HUES48 (cell line): ENCODE measurements around the gene RAB40B.

Source experiments
- H3K27ac ChIP-seq: one replicate; pipeline ENCODE4 v1.7.0; 2013; ENCODE audit warnings: low read depth, low read length, inconsistent platforms
- H3K27me3 ChIP-seq: 2 replicates; pipeline ENCODE4 v1.6.1; 2013; ENCODE audit warnings: mild to moderate bottlenecking, low read length; ENCODE audit not compliant: control insufficient read depth, insufficient read depth
- H3K36me3 ChIP-seq: 2 replicates; pipeline ENCODE4 v1.6.1; 2013; ENCODE audit warnings: low read length; ENCODE audit not compliant: control insufficient read depth, insufficient read depth
- H3K4me1 ChIP-seq: 2 replicates; pipeline ENCODE4 v1.6.1; 2013; ENCODE audit warnings: mild to moderate bottlenecking, low read length; ENCODE audit not compliant: control insufficient read depth, insufficient read depth
- H3K4me3 ChIP-seq: 2 replicates; pipeline ENCODE4 v1.5.1; 2013; ENCODE audit warnings: mild to moderate bottlenecking, low read depth, low read length
- H3K9ac ChIP-seq: 2 replicates; pipeline ENCODE4 v1.6.1; 2013; ENCODE audit warnings: mild to moderate bottlenecking, low read depth, low read length, moderate library complexity
- H3K9me3 ChIP-seq: 2 replicates; pipeline ENCODE4 v1.6.1; 2013; ENCODE audit warnings: low read length; ENCODE audit not compliant: control insufficient read depth, insufficient read depth

The RAB40B gene

DNA sequence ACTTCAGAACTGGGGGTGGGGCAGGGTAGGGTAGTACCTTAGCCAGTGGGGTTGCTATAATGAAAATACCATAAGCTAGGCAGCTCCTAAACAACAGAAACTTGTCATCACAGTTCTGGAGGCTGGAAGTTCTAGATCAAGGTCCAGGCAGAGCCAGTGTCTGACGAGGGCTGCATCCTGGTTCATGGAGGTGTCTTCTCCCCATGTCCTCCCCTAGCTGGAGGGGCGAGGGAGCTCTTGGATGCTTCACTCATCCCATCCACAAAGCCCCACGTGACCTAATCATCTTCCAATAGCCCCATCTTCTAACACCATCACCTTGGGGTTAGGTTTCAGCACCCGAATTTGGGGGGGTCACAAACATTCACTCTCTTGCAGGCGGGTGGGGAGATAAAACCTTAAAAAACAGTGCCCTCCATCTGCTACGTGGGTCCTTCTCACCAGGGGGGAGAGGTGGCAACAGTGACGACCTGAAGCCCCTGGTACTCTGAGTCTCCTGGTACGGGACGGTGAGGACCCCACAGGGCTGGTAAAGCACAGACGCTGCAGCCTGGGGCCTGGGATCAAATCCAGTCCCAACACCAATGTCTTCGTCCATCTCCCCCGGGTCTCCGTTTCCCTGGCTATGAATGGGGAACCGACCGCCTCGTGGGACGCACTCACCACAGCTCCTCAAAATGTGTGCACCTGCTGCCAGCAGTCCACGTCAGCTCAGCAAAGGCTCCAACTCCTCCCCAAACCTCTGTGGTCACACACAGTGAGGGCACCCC lies 22.8 kb downstream of the RAB40B start:
- no peaks in the 10 kb centered on the region for H3K36me3 ChIP-seq
- H3K4me3 ChIP-seq, result no peak overlapping the region
- no peaks in the 10 kb centered on the region for H3K9me3 ChIP-seq
- H3K27me3 ChIP-seq, result no peaks in the 10 kb centered on the region
- H3K4me1 ChIP-seq, result no peaks in the 10 kb centered on the region
- no peak overlapping the region for H3K27ac ChIP-seq
- no peak overlapping the region for H3K9ac ChIP-seq

DNA sequence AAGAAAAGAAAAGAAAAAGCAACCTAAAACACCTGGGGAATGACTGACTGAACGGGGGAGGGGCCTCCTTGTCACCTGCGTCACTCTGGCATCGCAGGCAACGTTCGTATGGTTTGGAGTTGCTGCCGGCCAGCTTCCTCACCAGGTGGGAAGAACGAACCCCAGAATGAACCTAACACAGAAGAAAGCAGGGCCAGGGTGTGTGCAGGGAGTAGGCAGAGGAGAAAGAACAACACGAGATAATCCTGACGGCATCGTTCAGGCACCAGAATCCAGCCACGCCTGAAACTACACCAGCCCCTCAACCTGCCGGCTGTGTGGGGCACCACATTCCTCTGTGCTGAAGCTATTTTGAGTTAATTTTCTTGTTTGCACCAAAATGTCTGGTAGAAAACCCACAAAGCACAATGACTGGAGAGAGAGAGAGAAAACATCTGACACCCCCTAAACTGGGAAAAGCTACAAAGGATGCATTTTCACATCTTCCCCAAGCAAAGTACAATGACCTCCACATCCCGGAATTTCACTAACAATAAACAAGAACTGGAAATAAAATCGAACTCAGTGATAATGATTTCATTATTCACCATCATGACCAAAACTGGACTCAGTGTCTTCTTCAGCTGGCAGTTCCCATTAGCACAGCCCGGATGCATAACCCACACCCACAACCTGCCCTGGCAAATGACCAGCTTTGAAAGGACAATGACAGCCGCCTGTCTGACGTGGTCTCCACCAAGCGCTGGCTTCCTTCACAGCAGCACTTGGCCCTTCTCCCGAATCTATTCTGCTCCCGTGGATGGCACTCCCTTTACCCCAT lies 23.6 kb downstream of the RAB40B start:
- H3K9ac ChIP-seq, result no peak overlapping the region
- H3K27ac ChIP-seq, result no peak overlapping the region
- no peaks in the 10 kb centered on the region for H3K9me3 ChIP-seq
- H3K4me3 ChIP-seq, result no peak overlapping the region
- no peaks in the 10 kb centered on the region for H3K36me3 ChIP-seq
- H3K4me1 ChIP-seq, result no peaks in the 10 kb centered on the region
- no peaks in the 10 kb centered on the region for H3K27me3 ChIP-seq

GRCh38 chr17:82670661-82671450 lies 27.6 kb downstream of the RAB40B start:
- no peaks in the 10 kb centered on the region for H3K36me3 ChIP-seq
- no peak overlapping the region for H3K4me3 ChIP-seq
- H3K9me3 ChIP-seq, result no peaks in the 10 kb centered on the region
- H3K27me3 ChIP-seq, result no peaks in the 10 kb centered on the region
- no peak overlapping the region for H3K27ac ChIP-seq
- H3K4me1 ChIP-seq, result no peaks in the 10 kb centered on the region
- no peak overlapping the region for H3K9ac ChIP-seq

DNA sequence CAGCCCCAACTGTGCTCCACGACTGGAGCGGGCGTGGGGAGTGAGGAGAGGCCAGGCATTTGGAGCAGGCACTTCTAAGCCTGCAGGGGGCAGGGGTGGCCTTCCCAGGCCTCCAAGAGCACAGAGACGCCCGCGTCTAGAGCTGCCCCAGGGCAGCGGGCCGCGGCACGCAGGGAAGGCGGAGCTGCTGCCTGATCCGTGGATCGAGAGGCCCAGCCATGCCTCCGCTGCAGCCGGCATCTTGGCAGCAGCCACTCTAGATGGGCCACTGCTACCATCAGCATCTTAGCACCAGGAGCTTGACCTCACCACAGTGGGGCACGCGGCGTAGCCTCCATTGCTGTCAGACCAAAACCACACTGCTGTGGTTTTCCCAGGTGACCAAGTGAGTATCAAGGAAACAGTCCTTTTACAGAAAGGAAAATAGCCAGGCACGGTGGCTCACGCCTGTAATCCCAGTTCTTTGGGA lies 29.8 kb downstream of the RAB40B start:
- Histone ChIP-seq H3K27ac (no peak overlapping the region), H3K9ac (no peak overlapping the region), H3K4me3 (no peak overlapping the region), H3K27me3 (no peaks in the 10 kb centered on the region), H3K9me3 (no peaks in the 10 kb centered on the region), H3K4me1 (no peaks in the 10 kb centered on the region), H3K36me3 (no peaks in the 10 kb centered on the region)

GRCh38 chr17:82668024-82668630 lies 30.4 kb downstream of the RAB40B start:
- Histone ChIP-seq H3K9ac (no peak overlapping the region), H3K27ac (no peak overlapping the region), H3K4me3 (no peak overlapping the region), H3K4me1 (no peaks in the 10 kb centered on the region), H3K36me3 (no peaks in the 10 kb centered on the region), H3K27me3 (no peaks in the 10 kb centered on the region), H3K9me3 (no peaks in the 10 kb centered on the region)

DNA sequence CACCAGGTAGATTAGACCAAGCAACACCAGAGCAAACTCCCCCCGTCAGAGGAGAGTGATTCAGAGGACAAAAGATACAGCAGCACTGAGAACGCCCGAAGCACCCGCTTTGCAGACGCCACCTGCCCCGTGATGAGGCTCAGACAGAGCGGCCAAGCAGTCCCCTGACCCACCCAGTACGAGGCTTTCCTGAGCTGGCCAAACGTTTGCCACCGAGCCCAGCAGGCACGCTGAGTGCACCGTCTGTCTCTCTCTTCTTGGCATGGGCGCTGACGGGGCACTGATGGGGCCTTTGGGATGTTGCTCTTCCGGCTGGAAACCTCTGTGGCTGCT lies 30.9 kb downstream of the RAB40B start:
- H3K9me3 ChIP-seq, result no peaks in the 10 kb centered on the region
- no peak overlapping the region for H3K27ac ChIP-seq
- no peaks in the 10 kb centered on the region for H3K27me3 ChIP-seq
- no peak overlapping the region for H3K9ac ChIP-seq
- H3K4me3 ChIP-seq, result no peak overlapping the region
- H3K4me1 ChIP-seq, result no peaks in the 10 kb centered on the region
- H3K36me3 ChIP-seq, result no peaks in the 10 kb centered on the region

DNA sequence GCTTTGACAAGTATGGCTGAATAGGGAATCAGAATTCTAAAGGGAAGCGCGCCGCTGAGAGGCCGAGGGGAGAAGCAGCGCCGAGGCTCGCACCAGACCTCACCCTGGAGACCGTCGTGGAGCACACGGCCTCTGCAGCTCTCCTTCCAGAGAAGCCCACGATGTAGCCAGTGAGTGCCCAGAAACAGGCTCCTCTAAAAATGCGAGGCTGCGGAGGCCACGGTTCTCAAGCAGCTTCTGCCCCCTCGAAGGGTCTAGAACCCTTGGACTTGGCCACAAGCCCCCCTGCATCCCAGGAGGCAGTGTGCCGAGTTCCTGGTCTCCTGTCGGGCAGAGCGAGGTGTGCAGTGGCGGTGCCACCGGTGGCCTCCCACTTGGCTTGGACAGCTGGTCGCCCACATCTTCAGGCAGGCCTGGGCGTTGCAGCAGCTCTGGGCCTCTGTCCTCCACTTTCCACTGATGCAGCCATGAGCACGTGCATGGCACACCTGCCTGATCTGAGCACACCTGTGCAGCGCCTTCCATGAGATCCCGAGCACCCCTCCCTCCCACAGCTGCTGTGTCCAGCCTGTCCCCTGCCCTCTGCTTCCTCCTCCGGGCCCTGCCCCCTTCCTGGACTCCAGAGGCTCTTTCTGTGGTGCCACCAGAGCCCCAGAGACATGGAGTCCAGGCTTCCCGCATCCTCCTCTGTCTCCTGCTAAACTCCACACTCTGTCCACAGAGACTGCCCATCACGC lies 31.4 kb downstream of the RAB40B start:
- Histone ChIP-seq H3K27me3 (no peaks in the 10 kb centered on the region), H3K36me3 (no peaks in the 10 kb centered on the region), H3K4me3 (no peak overlapping the region), H3K9me3 (no peaks in the 10 kb centered on the region), H3K9ac (no peak overlapping the region), H3K4me1 (no peaks in the 10 kb centered on the region), H3K27ac (no peak overlapping the region)

DNA sequence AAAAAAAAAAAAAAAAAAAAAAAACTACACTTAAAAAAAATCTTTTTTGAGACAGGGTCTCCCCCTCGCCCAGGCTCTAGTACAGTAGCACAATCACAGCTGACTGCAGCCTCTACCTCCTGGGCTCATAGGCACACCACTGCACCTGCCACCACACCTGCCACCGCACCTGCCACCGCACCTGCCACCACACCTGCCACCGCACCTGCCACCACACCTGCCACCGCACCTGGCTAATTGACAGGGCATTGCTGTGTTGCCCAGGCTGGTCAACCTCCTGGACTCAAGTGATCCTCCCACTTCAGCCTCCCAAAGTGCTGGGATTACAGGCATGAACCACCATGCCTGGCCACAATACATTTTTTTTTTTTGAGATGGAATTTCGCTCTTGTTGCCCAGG lies 32.6 kb downstream of the RAB40B start:
- H3K36me3 ChIP-seq, result no peaks in the 10 kb centered on the region
- H3K9me3 ChIP-seq, result no peaks in the 10 kb centered on the region
- no peak overlapping the region for H3K4me3 ChIP-seq
- H3K27me3 ChIP-seq, result no peaks in the 10 kb centered on the region
- no peak overlapping the region for H3K9ac ChIP-seq
- no peaks in the 10 kb centered on the region for H3K4me1 ChIP-seq
- H3K27ac ChIP-seq, result no peak overlapping the region

GRCh38 chr17:82665217-82665616 lies 33.3 kb downstream of the RAB40B start:
- no peak overlapping the region for H3K27ac ChIP-seq
- no peaks in the 10 kb centered on the region for H3K9me3 ChIP-seq
- no peaks in the 10 kb centered on the region for H3K4me1 ChIP-seq
- H3K4me3 ChIP-seq, result no peak overlapping the region
- H3K9ac ChIP-seq, result no peak overlapping the region
- no peaks in the 10 kb centered on the region for H3K27me3 ChIP-seq
- no peaks in the 10 kb centered on the region for H3K36me3 ChIP-seq

DNA sequence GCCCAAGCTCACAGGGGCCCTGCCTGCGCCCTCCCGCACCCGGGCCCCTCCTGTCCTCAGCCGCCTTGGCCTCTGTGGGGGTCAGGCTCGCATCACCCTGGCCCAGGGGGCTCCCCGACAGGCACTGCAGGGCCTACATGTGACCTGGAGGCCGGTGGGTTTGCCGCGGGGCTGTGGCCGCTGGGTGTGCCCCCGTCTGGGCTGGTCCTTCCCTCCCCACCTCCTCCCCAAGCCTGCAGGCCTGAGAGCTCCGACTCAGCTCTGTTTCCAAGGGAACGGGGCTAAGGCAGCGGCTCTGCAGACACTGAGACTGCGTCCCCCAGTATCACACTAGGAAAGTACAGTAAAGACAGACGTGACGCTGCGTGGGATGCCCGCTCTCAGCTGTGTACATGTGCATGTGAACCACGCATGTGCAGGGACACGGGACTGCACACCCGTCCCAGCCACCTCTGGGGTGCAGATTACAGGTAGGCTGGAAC lies 33.8 kb downstream of the RAB40B start:
- Histone ChIP-seq H3K4me1 (no peaks in the 10 kb centered on the region), H3K9ac (no peak overlapping the region), H3K27ac (no peak overlapping the region), H3K36me3 (no peaks in the 10 kb centered on the region), H3K27me3 (no peaks in the 10 kb centered on the region), H3K9me3 (no peaks in the 10 kb centered on the region), H3K4me3 (no peak overlapping the region)
